Tibial artery (tissue), 4 donors: ENCODE measurements around the gene MAGEF1.

ENCODE experiments used
- DNase-seq, 2 donors: peaks; one replicate each; pipeline ENCODE4 v3.0.0-alpha.2; 2019
- H3K27ac ChIP-seq, 2 donors: fragments of 200-600 bp; sonication (generic) in 1 of 2; 1 replicate in 1 of 2; 2 replicates in 1 of 2; pipeline ENCODE4 v1.5.1; 2018 to 2019; ENCODE audit warnings: mild to moderate bottlenecking in 1 of 2
- H3K27me3 ChIP-seq, 2 donors: fragments of 200-600 bp; sonication (generic) in 1 of 2; one replicate each; pipeline versions ENCODE4 v1.5.1 to v1.6.0; 2016 to 2019
- H3K36me3 ChIP-seq, 3 donors: fragments of 200-600 bp; sonication (generic) in 2 of 3; one replicate each; pipeline ENCODE4 v1.5.1; 2016 to 2019; ENCODE audit warnings: mild to moderate bottlenecking in 2 of 3
- H3K4me1 ChIP-seq, 4 donors: fragments of 200-600 bp; sonication (generic) in 2 of 4; 1 replicate in 3 of 4; 2 replicates in 1 of 4; pipeline ENCODE4 v1.5.1; 2016 to 2019
- H3K4me3 ChIP-seq, 2 donors: fragments of 200-600 bp; sonication (generic) in 1 of 2; 1 replicate in 1 of 2; 2 replicates in 1 of 2; pipeline ENCODE4 v1.5.1; 2018 to 2019; ENCODE audit warnings: mild to moderate bottlenecking in 2 of 2
- H3K9me3 ChIP-seq, 3 donors: fragments of 200-600 bp; sonication (generic) in 1 of 3; one replicate each; pipeline ENCODE4 v1.5.1; 2016 to 2019
- intact Hi-C: fragments of 100-400 bp; cut with DNase I; formaldehyde crosslinking; loops from one replicate; pipeline ENCODE4 v1.15.0; 2023; ENCODE audit warnings: low total_unique reads
- TF ChIP-seq, protein P1 (sequence below), 2 experiments: fragments of 200-600 bp in 1 of 2; fragments of 450-650 bp in 1 of 2; IDR thresholded peaks; one replicate each; pipeline ENCODE4 v1.5.1; 2017 to 2019; ENCODE audit warnings: antibody characterized with exemption in 2 of 2, mild to moderate bottlenecking in 1 of 2, moderate library complexity in 1 of 2

The MAGEF1 gene

DNA sequence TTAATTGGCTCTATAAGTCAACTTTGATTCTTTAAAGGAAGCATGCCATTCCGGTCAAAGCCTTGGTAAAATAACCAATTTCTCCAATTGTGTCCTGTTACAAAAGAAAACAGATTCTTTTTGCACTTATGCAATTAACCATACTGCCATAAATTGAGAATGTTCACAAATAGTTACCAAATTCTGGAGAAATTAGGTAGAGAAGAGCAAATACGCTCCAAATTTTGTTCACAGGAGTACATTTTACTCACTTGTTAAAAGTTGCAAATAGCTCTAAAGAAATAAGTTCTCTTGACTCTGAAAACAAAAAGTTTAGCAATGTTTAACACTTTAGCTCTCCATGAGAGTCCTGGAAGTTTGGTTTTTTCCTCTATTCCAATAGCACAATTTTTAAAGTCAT is 11.1 kb downstream of the MAGEF1 start:
- intact Hi-C loops, result no loop called here
- Histone ChIP-seq H3K27me3 (no peaks in the 10 kb centered on the region), H3K4me3 (no peak overlapping the region), H3K9me3 (no peaks in the 10 kb centered on the region), H3K27ac (no peak overlapping the region), H3K36me3 (no peaks in the 10 kb centered on the region), H3K4me1 (no peaks in the 10 kb centered on the region)
- DNase-seq, result no peak
- TF ChIP-seq, protein P1, sequence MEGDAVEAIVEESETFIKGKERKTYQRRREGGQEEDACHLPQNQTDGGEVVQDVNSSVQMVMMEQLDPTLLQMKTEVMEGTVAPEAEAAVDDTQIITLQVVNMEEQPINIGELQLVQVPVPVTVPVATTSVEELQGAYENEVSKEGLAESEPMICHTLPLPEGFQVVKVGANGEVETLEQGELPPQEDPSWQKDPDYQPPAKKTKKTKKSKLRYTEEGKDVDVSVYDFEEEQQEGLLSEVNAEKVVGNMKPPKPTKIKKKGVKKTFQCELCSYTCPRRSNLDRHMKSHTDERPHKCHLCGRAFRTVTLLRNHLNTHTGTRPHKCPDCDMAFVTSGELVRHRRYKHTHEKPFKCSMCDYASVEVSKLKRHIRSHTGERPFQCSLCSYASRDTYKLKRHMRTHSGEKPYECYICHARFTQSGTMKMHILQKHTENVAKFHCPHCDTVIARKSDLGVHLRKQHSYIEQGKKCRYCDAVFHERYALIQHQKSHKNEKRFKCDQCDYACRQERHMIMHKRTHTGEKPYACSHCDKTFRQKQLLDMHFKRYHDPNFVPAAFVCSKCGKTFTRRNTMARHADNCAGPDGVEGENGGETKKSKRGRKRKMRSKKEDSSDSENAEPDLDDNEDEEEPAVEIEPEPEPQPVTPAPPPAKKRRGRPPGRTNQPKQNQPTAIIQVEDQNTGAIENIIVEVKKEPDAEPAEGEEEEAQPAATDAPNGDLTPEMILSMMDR (IDR thresholded peaks at IDR 0.05), result no peak

DNA sequence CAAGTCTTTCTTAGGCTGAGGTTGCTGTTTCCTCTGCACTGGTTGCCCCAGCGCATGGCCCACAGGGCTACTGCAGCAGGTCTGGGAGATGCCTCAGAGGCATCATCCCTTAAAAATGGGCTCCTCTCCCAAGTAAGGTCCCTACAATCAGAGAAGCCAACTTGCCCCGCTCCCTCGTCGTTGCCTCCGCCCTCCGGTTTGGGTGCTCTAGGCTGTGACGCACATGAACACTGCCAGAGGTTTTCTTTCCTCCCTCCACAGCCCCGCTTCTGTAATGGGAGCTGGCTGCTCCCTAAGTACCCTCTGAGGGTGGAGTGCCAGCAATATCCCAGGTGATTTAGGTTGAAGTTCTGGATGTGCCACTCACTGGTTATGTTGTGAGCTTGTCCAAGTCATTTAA is 14.0 kb downstream of the MAGEF1 start:
- no peak for DNase-seq
- intact Hi-C loops, result no loop called here
- Histone ChIP-seq H3K9me3 (no peaks in the 10 kb centered on the region), H3K36me3 (no peaks in the 10 kb centered on the region), H3K27ac (no peak overlapping the region), H3K27me3 (no peaks in the 10 kb centered on the region), H3K4me1 (no peaks in the 10 kb centered on the region), H3K4me3 (no peak overlapping the region)
- TF ChIP-seq, protein P1 (IDR thresholded peaks at IDR 0.05), result no peak

DNA sequence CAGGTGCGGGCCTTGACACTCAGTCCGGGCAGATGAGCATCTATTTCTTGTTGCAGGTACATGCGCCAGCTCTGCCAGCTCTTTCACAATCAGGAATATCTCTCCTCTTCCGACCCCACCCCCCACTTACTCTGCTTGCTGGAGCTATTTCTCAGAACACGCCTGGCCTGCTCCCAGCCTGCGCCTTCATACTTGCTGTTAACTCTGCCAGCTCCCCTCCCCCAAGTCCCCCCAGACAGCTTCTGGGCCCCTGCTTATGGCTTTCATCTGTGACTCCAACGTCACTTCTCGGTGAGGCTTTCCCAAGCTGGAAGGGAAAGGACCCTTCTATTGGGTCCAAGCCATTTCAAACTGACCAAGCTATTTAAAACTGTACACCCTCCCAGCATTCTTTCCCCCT is 15.2 kb downstream of the MAGEF1 start:
- no peak overlapping the region for H3K4me3 ChIP-seq
- no peak overlapping the region for H3K27ac ChIP-seq
- TF ChIP-seq, protein P1 (IDR thresholded peaks at IDR 0.05), result no peak
- DNase-seq, result no peak
- peaks cover 0 to 6% (median 4%) of the 10 kb centered on the region in 4 donors for H3K4me1 ChIP-seq
- no peaks in the 10 kb centered on the region for H3K27me3 ChIP-seq
- no peaks in the 10 kb centered on the region for H3K36me3 ChIP-seq
- H3K9me3 ChIP-seq, result no peaks in the 10 kb centered on the region
- intact Hi-C loops, result no loop called here

DNA sequence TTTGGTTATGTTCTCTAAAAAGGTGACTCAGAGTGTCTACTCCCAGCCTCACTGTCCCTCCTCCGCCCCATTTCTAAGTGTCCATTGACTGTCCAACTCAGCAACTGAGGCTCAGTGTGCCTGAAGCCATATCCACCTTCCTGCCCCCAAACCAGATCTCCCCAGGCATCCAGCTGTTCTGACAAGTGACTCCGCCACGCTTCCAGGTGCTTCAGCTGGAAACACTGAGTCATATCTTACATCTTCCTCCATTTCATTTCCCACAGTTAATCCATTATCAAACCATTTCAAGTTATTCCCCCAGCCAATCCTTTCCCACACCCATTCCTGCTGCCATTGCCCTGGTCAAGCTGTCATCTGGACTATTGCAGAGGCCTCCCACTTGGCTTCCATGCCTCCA is 17.1 kb downstream of the MAGEF1 start:
- H3K4me3 ChIP-seq, result no peak overlapping the region
- intact Hi-C loops, result no loop called here
- TF ChIP-seq, protein P1 (IDR thresholded peaks at IDR 0.05), result no peak
- H3K36me3 ChIP-seq, result no peaks in the 10 kb centered on the region
- peaks cover 0 to 14% (median 11%) of the 10 kb centered on the region in 4 donors for H3K4me1 ChIP-seq
- DNase-seq, result no peak
- H3K27me3 ChIP-seq, result no peaks in the 10 kb centered on the region
- no peaks in the 10 kb centered on the region for H3K9me3 ChIP-seq
- no peak overlapping the region for H3K27ac ChIP-seq

DNA sequence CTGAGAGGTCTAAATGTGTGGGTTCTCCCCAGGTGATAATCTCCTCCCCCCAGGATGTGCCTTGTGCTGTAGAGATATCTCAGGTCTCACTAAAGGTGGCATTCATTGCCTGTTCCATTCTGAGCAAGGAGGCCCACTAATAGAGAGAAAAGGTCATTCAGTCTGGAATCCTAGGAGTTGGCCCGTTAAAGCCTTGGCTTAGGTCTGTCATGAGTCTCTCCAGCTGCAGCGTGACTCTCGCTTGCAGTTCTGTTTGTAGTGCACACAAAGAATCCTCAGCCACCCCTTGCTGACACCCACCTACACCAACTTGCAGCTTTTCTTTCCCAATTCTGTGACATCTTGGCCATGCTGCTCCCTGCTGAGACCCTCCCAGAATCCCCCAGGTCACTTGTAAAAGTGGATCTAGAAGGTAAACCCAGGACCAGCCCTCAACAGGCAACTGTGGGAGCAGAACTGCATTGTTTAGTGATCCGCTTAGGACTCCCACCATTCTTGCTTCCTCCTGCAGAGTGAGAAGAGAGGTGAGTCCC is 17.7 kb downstream of the MAGEF1 start:
- Histone ChIP-seq H3K4me1 (peaks cover 0 to 18% (median 11%) of the 10 kb centered on the region in 4 donors), H3K4me3 (no peak overlapping the region), H3K9me3 (no peaks in the 10 kb centered on the region), H3K27ac (no peak overlapping the region), H3K36me3 (no peaks in the 10 kb centered on the region), H3K27me3 (no peaks in the 10 kb centered on the region)
- TF ChIP-seq, protein P1 (IDR thresholded peaks at IDR 0.05), result no peak
- no peak for DNase-seq
- intact Hi-C loops, result no loop called here
